ENCODE data around the gene MLLT3. TPM values are rescaled to one million over a fixed set of nuclear protein-coding genes. Genes with fewer than 3 reads are reported as not detected.

Gene MLLT3
- total RNA-seq, 1 donor, result 17.4 TPM

GRCh38 chr9:20378851-20379250 is 243.4 kb downstream of the MLLT3 start:
- Histone ChIP-seq H3K27me3 (ENCODE audit: insufficient read depth, low read length) (no peaks in the 10 kb centered on the region), H3K36me3 (ENCODE audit: insufficient read depth, low read length) (no peaks in the 10 kb centered on the region), H3K4me3 (ENCODE audit: insufficient read depth, low read length) (no peak overlapping the region), H3K4me1 (ENCODE audit: insufficient read depth, low read length) (no peaks in the 10 kb centered on the region), H3K9me3 (ENCODE audit: low read depth, low read length) (no peaks in the 10 kb centered on the region), H3K27ac (ENCODE audit: low read depth, low read length) (no peak overlapping the region), H4K20me1 (ENCODE audit: insufficient read depth, low read length) (no peaks in the 10 kb centered on the region), H3K4me2 (ENCODE audit: insufficient read depth, low read length) (no peak overlapping the region), H2AFZ (ENCODE audit: low read length) (no peak overlapping the region), H3K79me2 (ENCODE audit: insufficient read depth, low read length) (no peaks in the 10 kb centered on the region)
- no peak for DNase-seq (ENCODE audit: insufficient read length, low spot score, missing footprints)
- TF ChIP-seq CTCF (IDR thresholded peaks at IDR 0.05; ENCODE audit: extremely low read depth, low read depth, low read length), result no peak

- no peaks in the 10 kb centered on the region for H3K9me3 ChIP-seq (ENCODE audit: low read depth, low read length)
- no peak overlapping the region for H3K4me2 ChIP-seq (ENCODE audit: insufficient read depth, low read length)
- H3K79me2 ChIP-seq (ENCODE audit: insufficient read depth, low read length), result no peaks in the 10 kb centered on the region
- no peaks in the 10 kb centered on the region for H4K20me1 ChIP-seq (ENCODE audit: insufficient read depth, low read length)
- no peaks in the 10 kb centered on the region for H3K36me3 ChIP-seq (ENCODE audit: insufficient read depth, low read length)
- TF ChIP-seq CTCF (IDR thresholded peaks at IDR 0.05; ENCODE audit: extremely low read depth, low read depth, low read length), result no peak
- DNase-seq (ENCODE audit: insufficient read length, low spot score, missing footprints), result no peak
- H2AFZ ChIP-seq (ENCODE audit: low read length), result no peak overlapping the region
- H3K27ac ChIP-seq (ENCODE audit: low read depth, low read length), result no peak overlapping the region
- H3K4me3 ChIP-seq (ENCODE audit: insufficient read depth, low read length), result no peak overlapping the region
- H3K27me3 ChIP-seq (ENCODE audit: insufficient read depth, low read length), result no peaks in the 10 kb centered on the region
- H3K4me1 ChIP-seq (ENCODE audit: insufficient read depth, low read length), result no peaks in the 10 kb centered on the region
Observed at GRCh38 chr9:20377790-20378189, 244.5 kb downstream of the MLLT3 start.

- Histone ChIP-seq H3K4me3 (ENCODE audit: insufficient read depth, low read length) (no peak overlapping the region), H3K4me2 (ENCODE audit: insufficient read depth, low read length) (no peak overlapping the region), H3K4me1 (ENCODE audit: insufficient read depth, low read length) (no peaks in the 10 kb centered on the region), H3K27me3 (ENCODE audit: insufficient read depth, low read length) (no peaks in the 10 kb centered on the region), H3K9me3 (ENCODE audit: low read depth, low read length) (no peaks in the 10 kb centered on the region), H3K27ac (ENCODE audit: low read depth, low read length) (no peak overlapping the region), H2AFZ (ENCODE audit: low read length) (no peak overlapping the region), H3K36me3 (ENCODE audit: insufficient read depth, low read length) (no peaks in the 10 kb centered on the region), H4K20me1 (ENCODE audit: insufficient read depth, low read length) (no peaks in the 10 kb centered on the region), H3K79me2 (ENCODE audit: insufficient read depth, low read length) (no peaks in the 10 kb centered on the region)
- DNase-seq (ENCODE audit: insufficient read length, low spot score, missing footprints), result no peak
- no peak for TF ChIP-seq CTCF (IDR thresholded peaks at IDR 0.05; ENCODE audit: extremely low read depth, low read depth, low read length)
Observed at GRCh38 chr9:20376731-20377375, 245.4 kb downstream of the MLLT3 start.

- no peak overlapping the region for H3K27ac ChIP-seq (ENCODE audit: low read depth, low read length)
- no peaks in the 10 kb centered on the region for H3K79me2 ChIP-seq (ENCODE audit: insufficient read depth, low read length)
- no peak overlapping the region for H3K4me3 ChIP-seq (ENCODE audit: insufficient read depth, low read length)
- TF ChIP-seq CTCF (IDR thresholded peaks at IDR 0.05; ENCODE audit: extremely low read depth, low read depth, low read length), result no peak
- DNase-seq (ENCODE audit: insufficient read length, low spot score, missing footprints), result no peak
- no peak overlapping the region for H3K4me2 ChIP-seq (ENCODE audit: insufficient read depth, low read length)
- H3K9me3 ChIP-seq (ENCODE audit: low read depth, low read length), result no peaks in the 10 kb centered on the region
- H2AFZ ChIP-seq (ENCODE audit: low read length), result no peak overlapping the region
- H3K4me1 ChIP-seq (ENCODE audit: insufficient read depth, low read length), result no peaks in the 10 kb centered on the region
- no peaks in the 10 kb centered on the region for H3K27me3 ChIP-seq (ENCODE audit: insufficient read depth, low read length)
- H3K36me3 ChIP-seq (ENCODE audit: insufficient read depth, low read length), result no peaks in the 10 kb centered on the region
- H4K20me1 ChIP-seq (ENCODE audit: insufficient read depth, low read length), result no peaks in the 10 kb centered on the region
Observed at GRCh38 chr9:20376042-20376441, 246.3 kb downstream of the MLLT3 start.

Data from osteoblast (primary cell).